GM11168 (cell line): ENCODE results near the gene BABAM2.

ENCODE experiments used
- in situ Hi-C: fragments of 300-500 bp; cut with MboI; formaldehyde crosslinking; loops from one replicate; pipeline ENCODE4 v1.12.0; 2022; ENCODE audit warnings: low sequenced_read_pairs; ENCODE audit not compliant: unreplicated experiment

BABAM2 gene

GRCh38 chr2:27940090-27940671, 49.7 kb downstream of the BABAM2 start:
- in situ Hi-C loops = no loop called here

- in situ Hi-C loops = no loop called here
Observed at GRCh38 chr2:27940982-27941381, 50.5 kb downstream of the BABAM2 start.

- in situ Hi-C loops = no loop called here
Observed at GRCh38 chr2:27942612-27943547, 52.4 kb downstream of the BABAM2 start.

GRCh38 chr2:27946530-27947060, 56.1 kb downstream of the BABAM2 start:
- in situ Hi-C loops = no loop called here

- in situ Hi-C loops = no loop called here
Observed at GRCh38 chr2:27952070-27952469, 61.5 kb downstream of the BABAM2 start.

- in situ Hi-C loops = no loop called here
Observed at GRCh38 chr2:27953077-27953476, 62.5 kb downstream of the BABAM2 start.

GRCh38 chr2:27954221-27954673, 63.7 kb downstream of the BABAM2 start:
- in situ Hi-C loops = no loop called here

GRCh38 chr2:27954771-27955383, 64.3 kb downstream of the BABAM2 start:
- in situ Hi-C loops = no loop called here

- in situ Hi-C loops = no loop called here
Observed at GRCh38 chr2:27955384-27956161, 65.0 kb downstream of the BABAM2 start.

GRCh38 chr2:27956888-27957287, 66.4 kb downstream of the BABAM2 start:
- in situ Hi-C loops = no loop called here

GRCh38 chr2:27958711-27959378, 68.3 kb downstream of the BABAM2 start:
- in situ Hi-C loops = no loop called here

- in situ Hi-C loops = no loop called here
Observed at GRCh38 chr2:27959496-27959895, 69.0 kb downstream of the BABAM2 start.

- in situ Hi-C loops = no loop called here
Observed at GRCh38 chr2:27960237-27960912, 69.8 kb downstream of the BABAM2 start.

- in situ Hi-C loops = no loop called here
Observed at GRCh38 chr2:27962006-27962405, 71.5 kb downstream of the BABAM2 start.

GRCh38 chr2:27963472-27963871, 72.9 kb downstream of the BABAM2 start:
- in situ Hi-C loops = no loop called here

- in situ Hi-C loops = no loop called here
Observed at GRCh38 chr2:27964067-27964466, 73.5 kb downstream of the BABAM2 start.

- in situ Hi-C loops = no loop called here
Observed at GRCh38 chr2:27965841-27966240, 75.3 kb downstream of the BABAM2 start.

GRCh38 chr2:27966466-27966865, 75.9 kb downstream of the BABAM2 start:
- in situ Hi-C loops = no loop called here

- in situ Hi-C loops = no loop called here
Observed at GRCh38 chr2:27967076-27967475, 76.5 kb downstream of the BABAM2 start.
